HL-60 (cell line): Measurements from ENCODE around the gene CYSRT1.

Experiments used
- DNase-seq, 2 experiments: peaks; one replicate each; pipeline ENCODE4 v3.0.0-alpha.2; 2010 to 2020; ENCODE audit warnings: low read depth in 1 of 2, low spot score in 1 of 2
- H3K27ac ChIP-seq: fragments of 250-450 bp; sonication (Bioruptor Pico); replicated peaks from 2 replicates; pipeline ENCODE4 v1.5.1; 2020; ENCODE audit warnings: mild to moderate bottlenecking, moderate library complexity
- H3K27me3 ChIP-seq: fragments of 250-450 bp; sonication (Bioruptor Pico); 2 replicates; pipeline ENCODE4 v1.5.1; 2021; ENCODE audit warnings: mild to moderate bottlenecking, moderate library complexity; ENCODE audit not compliant: insufficient read depth, poor library complexity, severe bottlenecking
- H3K4me3 ChIP-seq: replicated peaks from 2 replicates; pipeline ENCODE4 v1.5.1; 2011; ENCODE audit warnings: mild to moderate bottlenecking, control low read depth, low read length; ENCODE audit not compliant: insufficient read depth
- GABPA ChIP-seq: IDR thresholded peaks from 2 replicates; pipeline ENCODE4 v1.6.1; 2012; ENCODE audit warnings: low read depth
- POLR2AphosphoS5 ChIP-seq: IDR thresholded peaks from 2 replicates; pipeline ENCODE4 v1.6.1; 2012; ENCODE audit warnings: low read depth
- SPI1 ChIP-seq: IDR thresholded peaks from 2 replicates; pipeline ENCODE4 v1.6.1; 2012; ENCODE audit warnings: low read depth, mild to moderate bottlenecking, borderline replicate concordance
- TF ChIP-seq, protein P1 (sequence below): IDR thresholded peaks from 2 replicates; pipeline ENCODE4 v1.6.1; 2012; ENCODE audit warnings: low read depth; ENCODE audit not compliant: insufficient replicate concordance
- TF ChIP-seq, protein P2 (sequence below): IDR thresholded peaks from one replicate; pipeline ENCODE4 v1.5.1; 2011; ENCODE audit warnings: low read length, control low read depth, inconsistent platforms; ENCODE audit not compliant: insufficient read depth

The CYSRT1 gene

DNA sequence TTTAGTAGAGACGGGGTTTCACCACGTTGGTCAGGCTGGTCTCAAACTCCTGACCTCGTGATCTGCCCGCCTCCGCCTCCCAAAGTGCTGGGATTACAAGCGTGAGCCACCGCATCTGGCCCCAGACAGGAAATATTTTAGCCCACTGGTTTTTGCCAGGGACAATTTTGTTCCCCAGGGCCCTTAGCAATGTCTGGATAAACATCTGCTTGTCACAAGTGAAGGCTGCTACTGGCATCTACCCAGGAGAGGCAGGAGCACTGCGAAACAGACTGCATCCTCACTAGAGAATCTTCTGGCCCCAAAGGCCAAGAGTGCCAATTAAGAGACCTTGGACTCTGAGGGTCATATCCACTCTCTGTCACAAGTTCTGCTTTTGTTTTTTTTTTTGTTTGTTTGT is 22.0 kb upstream of the CYSRT1 start:
- Histone ChIP-seq H3K27ac (no peak overlapping the region), H3K27me3 (no peaks in the 10 kb centered on the region), H3K4me3 (no peak overlapping the region)
- TF ChIP-seq, protein P1, sequence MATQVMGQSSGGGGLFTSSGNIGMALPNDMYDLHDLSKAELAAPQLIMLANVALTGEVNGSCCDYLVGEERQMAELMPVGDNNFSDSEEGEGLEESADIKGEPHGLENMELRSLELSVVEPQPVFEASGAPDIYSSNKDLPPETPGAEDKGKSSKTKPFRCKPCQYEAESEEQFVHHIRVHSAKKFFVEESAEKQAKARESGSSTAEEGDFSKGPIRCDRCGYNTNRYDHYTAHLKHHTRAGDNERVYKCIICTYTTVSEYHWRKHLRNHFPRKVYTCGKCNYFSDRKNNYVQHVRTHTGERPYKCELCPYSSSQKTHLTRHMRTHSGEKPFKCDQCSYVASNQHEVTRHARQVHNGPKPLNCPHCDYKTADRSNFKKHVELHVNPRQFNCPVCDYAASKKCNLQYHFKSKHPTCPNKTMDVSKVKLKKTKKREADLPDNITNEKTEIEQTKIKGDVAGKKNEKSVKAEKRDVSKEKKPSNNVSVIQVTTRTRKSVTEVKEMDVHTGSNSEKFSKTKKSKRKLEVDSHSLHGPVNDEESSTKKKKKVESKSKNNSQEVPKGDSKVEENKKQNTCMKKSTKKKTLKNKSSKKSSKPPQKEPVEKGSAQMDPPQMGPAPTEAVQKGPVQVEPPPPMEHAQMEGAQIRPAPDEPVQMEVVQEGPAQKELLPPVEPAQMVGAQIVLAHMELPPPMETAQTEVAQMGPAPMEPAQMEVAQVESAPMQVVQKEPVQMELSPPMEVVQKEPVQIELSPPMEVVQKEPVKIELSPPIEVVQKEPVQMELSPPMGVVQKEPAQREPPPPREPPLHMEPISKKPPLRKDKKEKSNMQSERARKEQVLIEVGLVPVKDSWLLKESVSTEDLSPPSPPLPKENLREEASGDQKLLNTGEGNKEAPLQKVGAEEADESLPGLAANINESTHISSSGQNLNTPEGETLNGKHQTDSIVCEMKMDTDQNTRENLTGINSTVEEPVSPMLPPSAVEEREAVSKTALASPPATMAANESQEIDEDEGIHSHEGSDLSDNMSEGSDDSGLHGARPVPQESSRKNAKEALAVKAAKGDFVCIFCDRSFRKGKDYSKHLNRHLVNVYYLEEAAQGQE, result no peak
- no peak for TF ChIP-seq SPI1
- TF ChIP-seq, protein P2, sequence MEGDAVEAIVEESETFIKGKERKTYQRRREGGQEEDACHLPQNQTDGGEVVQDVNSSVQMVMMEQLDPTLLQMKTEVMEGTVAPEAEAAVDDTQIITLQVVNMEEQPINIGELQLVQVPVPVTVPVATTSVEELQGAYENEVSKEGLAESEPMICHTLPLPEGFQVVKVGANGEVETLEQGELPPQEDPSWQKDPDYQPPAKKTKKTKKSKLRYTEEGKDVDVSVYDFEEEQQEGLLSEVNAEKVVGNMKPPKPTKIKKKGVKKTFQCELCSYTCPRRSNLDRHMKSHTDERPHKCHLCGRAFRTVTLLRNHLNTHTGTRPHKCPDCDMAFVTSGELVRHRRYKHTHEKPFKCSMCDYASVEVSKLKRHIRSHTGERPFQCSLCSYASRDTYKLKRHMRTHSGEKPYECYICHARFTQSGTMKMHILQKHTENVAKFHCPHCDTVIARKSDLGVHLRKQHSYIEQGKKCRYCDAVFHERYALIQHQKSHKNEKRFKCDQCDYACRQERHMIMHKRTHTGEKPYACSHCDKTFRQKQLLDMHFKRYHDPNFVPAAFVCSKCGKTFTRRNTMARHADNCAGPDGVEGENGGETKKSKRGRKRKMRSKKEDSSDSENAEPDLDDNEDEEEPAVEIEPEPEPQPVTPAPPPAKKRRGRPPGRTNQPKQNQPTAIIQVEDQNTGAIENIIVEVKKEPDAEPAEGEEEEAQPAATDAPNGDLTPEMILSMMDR, result no peak
- no peak for TF ChIP-seq GABPA
- no peak for TF ChIP-seq POLR2AphosphoS5
- DNase-seq, result no peak

DNA sequence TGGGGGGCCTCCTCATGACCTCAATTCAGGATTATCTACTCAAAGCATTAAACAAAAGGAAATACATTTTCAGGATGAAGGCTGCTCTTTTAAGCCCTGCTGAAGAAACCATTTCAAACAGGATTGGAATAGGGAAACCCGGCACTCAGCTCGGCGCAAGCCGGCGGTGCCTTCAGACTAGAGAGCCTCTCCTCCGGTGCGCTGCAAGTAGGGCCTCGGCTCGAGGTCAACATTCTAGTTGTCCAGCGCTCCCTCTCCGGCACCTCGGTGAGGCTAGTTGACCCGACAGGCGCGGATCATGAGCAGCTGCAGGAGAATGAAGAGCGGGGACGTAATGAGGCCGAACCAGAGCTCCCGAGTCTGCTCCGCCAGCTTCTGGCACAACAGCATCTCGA is 20.2 kb upstream of the CYSRT1 start:
- no peaks in the 10 kb centered on the region for H3K27me3 ChIP-seq
- H3K4me3 ChIP-seq, result peak overlapping the region; percentile 96
- TF ChIP-seq SPI1 (no peak), GABPA (no peak), POLR2AphosphoS5 (no peak)
- TF ChIP-seq, protein P1, result no peak
- TF ChIP-seq, protein P2, result no peak
- no peak for DNase-seq
- peak overlapping the region; percentile 80 for H3K27ac ChIP-seq

DNA sequence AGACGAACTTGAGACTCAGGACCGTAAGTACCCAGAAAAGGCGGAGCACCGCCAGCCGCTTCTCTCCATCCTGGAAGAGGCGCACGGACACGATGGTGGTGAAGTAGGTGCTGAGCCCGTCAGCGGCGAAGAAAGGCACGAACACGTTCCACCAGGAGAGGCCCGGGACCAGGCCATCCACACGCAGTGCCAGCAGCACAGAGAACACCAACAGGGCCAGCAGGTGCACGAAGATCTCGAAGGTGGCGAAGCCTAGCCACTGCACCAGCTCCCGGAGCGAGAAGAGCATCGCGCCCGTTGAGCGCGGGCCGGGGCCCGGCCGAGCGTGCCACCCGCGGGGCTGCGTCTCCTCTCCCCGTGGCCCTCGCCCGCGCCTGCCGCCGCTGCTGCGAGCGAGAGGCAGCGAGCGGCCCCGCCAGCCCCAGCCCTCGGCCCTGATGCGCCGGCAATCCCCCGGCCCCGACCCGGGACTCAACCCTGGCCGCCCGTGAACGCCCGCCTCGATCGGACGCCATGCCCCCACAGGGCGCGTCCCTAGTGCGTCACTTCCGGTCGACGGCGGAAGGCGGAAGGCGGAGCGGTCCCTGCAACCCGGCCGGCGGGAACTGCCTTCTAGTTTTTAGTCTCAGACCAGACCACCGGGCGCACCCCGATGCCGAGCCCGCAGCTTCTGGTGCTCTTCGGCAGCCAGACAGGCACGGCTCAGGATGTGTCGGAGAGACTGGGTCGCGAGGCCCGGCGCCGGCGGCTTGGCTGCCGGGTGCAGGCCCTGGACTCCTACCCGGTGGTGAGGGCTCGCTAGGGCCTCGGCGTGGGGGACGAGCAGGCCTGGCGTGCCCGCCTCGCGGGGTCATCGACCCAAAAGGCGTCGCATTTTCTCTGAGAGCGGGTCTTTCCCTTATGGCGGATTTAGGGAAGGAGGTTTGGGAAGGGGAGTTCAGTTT is 19.6 kb upstream of the CYSRT1 start, which contains the start of the genes NDOR1 and TMEM203:
TSS of gene NDOR1 (plus strand) at position 575 of the 944 bp plus-strand sequence. CDS start at position 653, 78 bp downstream.
TSS of gene TMEM203 (minus strand) at position 523 of the 944 bp plus-strand sequence. CDS start at position 289, 234 bp downstream.
- peak; percentile 82 to 89 for DNase-seq
- Histone ChIP-seq H3K27me3 (no peaks in the 10 kb centered on the region), H3K4me3 (peak within 1 kb of the TSS; percentile 96), H3K27ac (peak within 1 kb of the TSS; percentile 80)
- TF ChIP-seq SPI1 (peak; percentile 32; the same call in 1 of the 2 replicates), POLR2AphosphoS5 (peak; percentile 84; the same call in 1 of the 2 replicates), GABPA (peak; percentile 96)
- TF ChIP-seq, protein P2, result no peak
- TF ChIP-seq, protein P1, result peak; percentile 59
